Measurements from ENCODE around the gene RTP3.

The RTP3 gene

GRCh38 chr3:46508850-46509591 lies 11.2 kb downstream of the RTP3 start:
- no peak for TF ChIP-seq CTCF (conservative IDR thresholded peaks at IDR 0.05; ENCODE audit: low read length)
- no peak for DNase-seq (ENCODE audit: low read depth)
- H3K4me3 ChIP-seq (ENCODE audit: low read length): no peak overlapping the region

GRCh38 chr3:46509661-46510187 lies 11.9 kb downstream of the RTP3 start:
- no peak for DNase-seq (ENCODE audit: low read depth)
- no peak overlapping the region for H3K4me3 ChIP-seq (ENCODE audit: low read length)
- TF ChIP-seq CTCF (conservative IDR thresholded peaks at IDR 0.05; ENCODE audit: low read length): no peak

GRCh38 chr3:46512191-46512749 lies 14.5 kb downstream of the RTP3 start:
- no peak for TF ChIP-seq CTCF (conservative IDR thresholded peaks at IDR 0.05; ENCODE audit: low read length)
- DNase-seq (ENCODE audit: low read depth): no peak
- no peak overlapping the region for H3K4me3 ChIP-seq (ENCODE audit: low read length)

- TF ChIP-seq CTCF (conservative IDR thresholded peaks at IDR 0.05; ENCODE audit: low read length): no peak
- no peak for DNase-seq (ENCODE audit: low read depth)
- no peak overlapping the region for H3K4me3 ChIP-seq (ENCODE audit: low read length)
Observed at GRCh38 chr3:46516521-46516920, 18.7 kb downstream of the RTP3 start.

GRCh38 chr3:46517016-46517783 lies 19.4 kb downstream of the RTP3 start:
- no peak overlapping the region for H3K4me3 ChIP-seq (ENCODE audit: low read length)
- peak; percentile 87 for DNase-seq (ENCODE audit: low read depth)
- no peak for TF ChIP-seq CTCF (conservative IDR thresholded peaks at IDR 0.05; ENCODE audit: low read length)

- H3K4me3 ChIP-seq (ENCODE audit: low read length): no peak overlapping the region
- no peak for DNase-seq (ENCODE audit: low read depth)
- no peak for TF ChIP-seq CTCF (conservative IDR thresholded peaks at IDR 0.05; ENCODE audit: low read length)
Observed at GRCh38 chr3:46517784-46518181, 20.0 kb downstream of the RTP3 start.
